Measurements from ENCODE around the gene DNAJB4.
"Not testable (repeated sequence)": the region's sequence is repeated elsewhere in the genome, so short reads cannot be mapped to it uniquely, and the experiment has no call there.

Gene DNAJB4

DNA sequence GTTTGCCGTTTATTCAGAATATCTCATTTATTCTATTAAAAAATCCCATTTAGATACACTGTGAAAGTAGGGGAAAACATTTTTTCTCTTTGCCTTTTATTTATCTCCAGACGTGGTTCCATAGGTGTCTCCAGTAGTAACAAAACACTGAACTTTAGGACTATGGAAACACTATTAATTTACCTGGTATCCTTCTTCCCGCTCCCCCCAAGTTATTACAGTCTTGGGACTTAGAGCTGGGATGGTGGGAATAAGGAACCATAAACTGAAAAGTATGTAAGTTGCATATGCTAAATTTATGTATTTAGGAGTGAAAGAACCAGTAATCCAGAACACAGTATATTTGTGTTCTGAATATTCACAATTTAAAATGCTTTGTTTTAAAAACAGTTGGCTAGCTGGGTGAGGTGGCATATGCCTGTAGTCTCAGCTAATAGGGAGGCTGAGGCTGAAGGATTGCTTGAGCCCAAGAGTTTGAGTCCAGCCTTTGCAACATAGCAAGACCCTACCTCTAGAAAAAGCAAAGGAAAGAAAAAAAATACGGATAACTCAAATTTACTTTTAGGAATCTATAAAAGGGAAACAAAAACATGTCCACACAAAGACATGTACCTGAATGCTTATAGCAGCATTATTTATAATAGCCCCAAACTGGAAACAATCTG lies 3.1 kb downstream of the DNAJB4 start:
- no peak for DNase-seq (ENCODE audit: low read depth, low spot score)
- in situ Hi-C loops (cut with HindIII; ENCODE audit: low sequenced_read_pairs): no loop called here
- H3K4me3 ChIP-seq (ENCODE audit: low read depth, low read length): peak overlapping the region; percentile 77

DNA sequence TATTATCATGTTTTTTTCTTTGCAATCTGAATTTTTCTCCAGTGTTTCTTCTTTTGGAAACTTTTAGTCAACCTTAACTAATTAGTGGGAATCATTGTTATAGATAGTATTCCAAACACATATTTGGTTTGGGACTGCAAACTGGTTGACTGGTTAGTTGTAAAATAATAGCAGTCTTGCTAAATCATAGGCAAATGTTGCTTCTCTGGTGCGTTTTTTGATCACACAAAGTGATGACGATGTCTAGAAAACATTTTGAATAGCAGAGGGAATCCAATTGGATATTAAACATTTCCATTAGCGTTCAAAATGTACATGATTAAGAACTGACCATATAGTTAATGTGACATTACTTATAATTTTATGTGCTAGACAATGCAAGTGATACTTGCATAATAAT lies 4.5 kb downstream of the DNAJB4 start:
- TF ChIP-seq, protein P1, sequence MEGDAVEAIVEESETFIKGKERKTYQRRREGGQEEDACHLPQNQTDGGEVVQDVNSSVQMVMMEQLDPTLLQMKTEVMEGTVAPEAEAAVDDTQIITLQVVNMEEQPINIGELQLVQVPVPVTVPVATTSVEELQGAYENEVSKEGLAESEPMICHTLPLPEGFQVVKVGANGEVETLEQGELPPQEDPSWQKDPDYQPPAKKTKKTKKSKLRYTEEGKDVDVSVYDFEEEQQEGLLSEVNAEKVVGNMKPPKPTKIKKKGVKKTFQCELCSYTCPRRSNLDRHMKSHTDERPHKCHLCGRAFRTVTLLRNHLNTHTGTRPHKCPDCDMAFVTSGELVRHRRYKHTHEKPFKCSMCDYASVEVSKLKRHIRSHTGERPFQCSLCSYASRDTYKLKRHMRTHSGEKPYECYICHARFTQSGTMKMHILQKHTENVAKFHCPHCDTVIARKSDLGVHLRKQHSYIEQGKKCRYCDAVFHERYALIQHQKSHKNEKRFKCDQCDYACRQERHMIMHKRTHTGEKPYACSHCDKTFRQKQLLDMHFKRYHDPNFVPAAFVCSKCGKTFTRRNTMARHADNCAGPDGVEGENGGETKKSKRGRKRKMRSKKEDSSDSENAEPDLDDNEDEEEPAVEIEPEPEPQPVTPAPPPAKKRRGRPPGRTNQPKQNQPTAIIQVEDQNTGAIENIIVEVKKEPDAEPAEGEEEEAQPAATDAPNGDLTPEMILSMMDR (IDR thresholded peaks at IDR 0.05; ENCODE audit: low read depth, low read length): no peak
- no peak for DNase-seq (ENCODE audit: low read depth, low spot score)
- peak overlapping the region; percentile 35 for H3K4me3 ChIP-seq (ENCODE audit: low read depth, low read length)
- in situ Hi-C loops (cut with HindIII; ENCODE audit: low sequenced_read_pairs): no loop called here

More for the DNA sequence above, 3.1 kb downstream of the DNAJB4 start:
- TF ChIP-seq, protein P1 (IDR thresholded peaks at IDR 0.05; ENCODE audit: low read depth, low read length): no peak

DNA sequence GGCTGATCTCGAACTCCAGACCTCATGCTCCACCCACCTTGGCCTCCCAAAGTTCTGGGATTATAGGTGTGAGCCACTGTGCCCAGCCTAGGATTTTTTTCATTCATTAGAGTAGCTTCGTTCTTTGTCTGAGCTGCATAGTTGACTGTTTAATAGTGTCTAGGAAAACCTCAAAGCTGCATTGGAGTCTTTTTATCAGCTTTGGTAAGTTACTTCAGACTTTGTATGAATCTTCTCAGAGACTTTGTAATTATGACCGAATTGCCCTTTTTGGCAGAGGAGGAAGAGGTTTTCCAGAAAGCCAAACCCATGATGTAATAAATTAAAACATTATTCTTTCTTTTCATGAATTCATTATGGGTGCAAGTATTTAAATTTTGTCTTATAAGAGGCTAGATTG lies 5.1 kb downstream of the DNAJB4 start:
- in situ Hi-C loops (cut with HindIII; ENCODE audit: low sequenced_read_pairs): no loop called here

DNA sequence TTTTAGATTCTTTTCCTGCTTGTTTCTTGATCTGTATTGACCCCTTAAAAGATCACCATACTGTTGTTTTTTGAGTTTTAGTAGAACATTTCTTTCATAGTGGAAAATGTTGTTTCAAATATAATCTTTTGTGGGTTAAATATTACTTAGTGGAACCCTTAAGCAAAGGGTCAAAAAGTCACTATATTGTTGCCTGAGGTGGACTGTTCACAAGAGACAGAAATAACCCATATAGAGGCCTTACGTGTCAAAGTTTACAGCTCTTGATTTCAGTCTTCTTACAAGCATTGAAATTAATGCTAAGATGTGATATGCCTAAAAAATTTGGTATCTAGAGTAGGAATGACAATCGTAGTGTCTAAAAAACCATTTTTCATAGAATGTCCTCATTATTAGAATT lies 6.3 kb downstream of the DNAJB4 start:
- no peak overlapping the region for H3K4me3 ChIP-seq (ENCODE audit: low read depth, low read length)
- DNase-seq (ENCODE audit: low read depth, low spot score): no peak
- in situ Hi-C loops (cut with HindIII; ENCODE audit: low sequenced_read_pairs): no loop called here
- TF ChIP-seq, protein P1 (IDR thresholded peaks at IDR 0.05; ENCODE audit: low read depth, low read length): no peak

More for the DNA sequence above, 5.1 kb downstream of the DNAJB4 start:
- H3K4me3 ChIP-seq (ENCODE audit: low read depth, low read length): peak overlapping the region; percentile 35
- TF ChIP-seq, protein P1 (IDR thresholded peaks at IDR 0.05; ENCODE audit: low read depth, low read length): no peak
- DNase-seq (ENCODE audit: low read depth, low spot score): peak; percentile 55

DNA sequence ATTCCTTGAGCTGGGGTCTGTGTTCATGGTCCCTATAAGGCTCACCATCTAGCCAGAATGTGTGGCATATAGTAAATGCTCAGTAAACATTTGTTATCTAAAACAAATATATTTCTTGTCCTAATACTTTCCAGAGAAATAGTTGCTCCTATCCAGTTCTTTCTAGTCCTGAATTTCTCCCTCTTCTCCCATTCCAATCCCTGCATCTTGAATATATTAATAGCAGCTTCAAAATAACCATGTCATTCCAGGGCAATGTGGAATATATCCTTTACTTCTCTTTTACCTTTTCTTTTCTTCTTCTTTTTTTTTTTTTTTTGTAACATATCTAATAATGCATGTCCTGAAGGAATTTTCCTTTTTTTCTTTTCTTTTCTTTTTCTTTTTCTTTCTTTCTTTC lies 10.4 kb downstream of the DNAJB4 start:
- TF ChIP-seq, protein P1 (IDR thresholded peaks at IDR 0.05; ENCODE audit: low read depth, low read length): no peak
- no peak overlapping the region for H3K4me3 ChIP-seq (ENCODE audit: low read depth, low read length)
- in situ Hi-C loops (cut with HindIII; ENCODE audit: low sequenced_read_pairs): no loop called here
- no peak for DNase-seq (ENCODE audit: low read depth, low spot score)

DNA sequence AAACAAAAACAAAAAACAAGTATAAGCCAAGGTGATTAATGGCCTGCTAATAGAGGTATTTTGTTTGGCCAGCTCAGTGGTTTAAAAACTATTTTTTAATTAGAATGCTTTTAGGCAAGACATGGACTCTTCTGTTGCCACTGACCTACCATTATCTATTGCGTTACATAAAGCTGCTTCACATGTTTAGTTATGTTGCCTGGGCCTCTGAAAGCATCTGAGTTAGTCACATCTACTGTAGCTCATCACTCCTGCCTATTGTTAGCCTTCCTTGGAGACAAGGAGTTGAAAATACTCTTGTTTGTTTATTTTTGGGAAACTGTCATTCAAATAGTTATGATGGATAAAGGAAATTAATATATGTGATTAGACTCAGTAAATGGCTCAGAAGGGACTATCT lies 14.3 kb downstream of the DNAJB4 start:
- TF ChIP-seq, protein P1 (IDR thresholded peaks at IDR 0.05; ENCODE audit: low read depth, low read length): no peak
- in situ Hi-C loops (cut with HindIII; ENCODE audit: low sequenced_read_pairs): no loop called here
- no peak overlapping the region for H3K4me3 ChIP-seq (ENCODE audit: low read depth, low read length)
- no peak for DNase-seq (ENCODE audit: low read depth, low spot score)

DNA sequence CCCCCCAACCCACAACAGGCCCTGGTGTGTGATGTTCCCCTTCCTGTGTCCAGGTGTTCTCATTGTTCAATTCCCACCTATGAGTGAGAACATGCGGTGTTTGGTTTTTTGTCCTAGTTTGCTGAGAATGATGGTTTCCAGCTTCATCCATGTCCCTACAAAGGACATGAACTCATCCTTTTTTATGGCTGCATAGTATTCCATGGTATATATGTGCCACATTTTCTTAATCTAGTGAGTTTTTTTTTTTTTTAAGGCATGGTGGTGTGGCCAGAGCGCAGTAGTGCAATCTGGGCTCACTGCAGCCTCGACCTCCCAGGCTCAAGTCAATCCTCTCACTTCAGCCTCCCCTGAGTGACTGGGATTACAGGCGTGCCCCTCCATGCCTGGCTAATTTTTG lies 16.4 kb downstream of the DNAJB4 start:
- DNase-seq (ENCODE audit: low read depth, low spot score); in situ Hi-C loops (cut with HindIII; ENCODE audit: low sequenced_read_pairs); H3K4me3 ChIP-seq (ENCODE audit: low read depth, low read length): not testable (repeated sequence)
